Activated CD4-positive, alpha-beta T cell treated with anti-CD3 and anti-CD28 coated beads for 1 hour (primary cell): ENCODE data around the gene C1QTNF12.

Experiments used
- DNase-seq: peaks from one replicate; pipeline ENCODE4 v3.0.0-alpha.2; 2020

Gene C1QTNF12

GRCh38 chr1:1210726-1211540 lies 35.6 kb downstream of the C1QTNF12 start:
- no peak for DNase-seq

- DNase-seq, result peak; percentile 22
Measured at GRCh38 chr1:1208713-1209433, 37.6 kb downstream of the C1QTNF12 start.

- no peak for DNase-seq
Measured at GRCh38 chr1:1207571-1207892, 39.0 kb downstream of the C1QTNF12 start.

GRCh38 chr1:1206966-1207531 lies 39.5 kb downstream of the C1QTNF12 start:
- DNase-seq, result no peak

GRCh38 chr1:1206376-1206965 lies 40.1 kb downstream of the C1QTNF12 start, which contains the start of gene TNFRSF18:
TNFRSF18 (minus strand) TSS chr1:1206592; CDS start chr1:1206571, 21 bp downstream.
- DNase-seq, result no peak

GRCh38 chr1:1205769-1206375 lies 40.6 kb downstream of the C1QTNF12 start:
- DNase-seq, result no peak

GRCh38 chr1:1204998-1205768 lies 41.3 kb downstream of the C1QTNF12 start:
- no peak for DNase-seq

- DNase-seq, result no peak
Measured at GRCh38 chr1:1204425-1204920, 42.0 kb downstream of the C1QTNF12 start.

GRCh38 chr1:1203561-1204424 lies 42.7 kb downstream of the C1QTNF12 start:
- no peak for DNase-seq

GRCh38 chr1:1202831-1203560 lies 43.5 kb downstream of the C1QTNF12 start:
- no peak for DNase-seq

- DNase-seq, result peak; percentile 91
Measured at GRCh38 chr1:1200876-1201810, 45.4 kb downstream of the C1QTNF12 start.

GRCh38 chr1:1199961-1200875 lies 46.3 kb downstream of the C1QTNF12 start:
- peak; percentile 10 for DNase-seq

- peak; percentile 8 for DNase-seq
Measured at GRCh38 chr1:1199141-1199960, 47.2 kb downstream of the C1QTNF12 start.

- DNase-seq, result peak; percentile 7
Measured at GRCh38 chr1:1198423-1199140, 47.9 kb downstream of the C1QTNF12 start.

- peak; percentile 6 for DNase-seq
Measured at GRCh38 chr1:1197551-1198422, 48.7 kb downstream of the C1QTNF12 start.

GRCh38 chr1:1197188-1197500 lies 49.4 kb downstream of the C1QTNF12 start:
- no peak for DNase-seq
